HTR-8/SVneo (cell line): ENCODE data around the gene TTLL10.
"Not testable (repeated sequence)": the region's sequence is repeated elsewhere in the genome, so short reads cannot be mapped to it uniquely, and the experiment has no call there.

Experiments used
- DNase-seq: peaks from one replicate; pipeline ENCODE4 v3.0.0; 2011; ENCODE audit warnings: low spot score, mixed read lengths; ENCODE audit not compliant: insufficient read length
- FAIRE-seq: peaks from 2 replicates; lab custom pipeline; 2011; peaks lifted over from hg19 to GRCh38; lab: Jason Lieb, UNC

The TTLL10 gene

DNA sequence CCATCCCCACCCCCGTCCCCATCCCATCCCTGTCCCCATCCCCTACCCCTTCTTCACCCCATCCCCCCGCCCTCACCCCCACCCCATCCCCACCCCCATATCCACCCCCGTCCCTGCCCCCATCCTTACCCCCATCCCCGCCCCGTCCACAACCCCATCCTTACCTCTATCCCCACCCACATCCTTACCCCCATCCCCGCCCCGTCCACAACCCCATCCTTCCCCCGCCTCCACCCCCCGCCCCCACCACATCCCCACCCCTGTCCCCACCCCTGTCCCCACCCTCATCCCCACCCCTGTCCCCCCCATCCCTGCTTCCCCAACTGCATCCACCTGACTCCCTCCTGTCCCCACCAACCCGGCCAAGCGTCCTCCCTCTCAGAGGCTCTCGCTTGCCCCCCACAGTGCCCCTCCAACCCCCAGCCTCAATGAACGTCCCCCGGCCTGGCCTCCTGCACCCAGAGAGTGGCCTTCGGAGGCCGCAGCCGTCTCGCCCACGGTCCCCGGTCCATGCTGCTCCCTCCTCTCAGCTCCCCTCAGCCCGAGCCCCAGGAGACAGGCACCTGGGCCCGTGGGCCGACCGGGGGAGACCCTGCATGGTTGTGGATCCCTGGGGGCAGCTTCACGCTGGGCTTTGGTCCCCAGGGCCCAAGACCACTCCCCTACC, 32.3 kb upstream of the TTLL10 start:
- no peak for FAIRE-seq
- no peak for DNase-seq

- FAIRE-seq (no peak), DNase-seq (no peak)
Measured at GRCh38 chr1:1141911-1142250, 31.8 kb upstream of the TTLL10 start.

DNA sequence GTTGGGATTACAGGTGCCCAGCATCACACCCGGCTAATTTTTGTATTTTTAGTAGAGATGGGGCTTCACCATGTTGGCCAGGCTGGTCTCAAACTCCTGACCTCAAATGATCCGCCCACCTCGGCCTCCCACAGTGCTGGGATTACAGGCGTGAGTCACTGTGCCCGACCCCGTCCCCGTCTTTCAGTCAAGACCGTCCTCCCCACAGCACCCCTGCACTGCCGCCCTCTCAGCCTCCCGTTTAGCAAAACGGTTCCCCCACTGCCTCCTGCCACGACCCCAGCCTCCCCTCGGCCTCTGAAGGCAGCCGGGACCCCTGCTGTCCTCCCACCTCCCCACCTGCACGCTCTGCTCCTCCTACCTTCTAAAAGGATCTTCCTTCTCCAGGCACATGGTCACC, 31.3 kb upstream of the TTLL10 start:
- FAIRE-seq, DNase-seq: not testable (repeated sequence)

DNA sequence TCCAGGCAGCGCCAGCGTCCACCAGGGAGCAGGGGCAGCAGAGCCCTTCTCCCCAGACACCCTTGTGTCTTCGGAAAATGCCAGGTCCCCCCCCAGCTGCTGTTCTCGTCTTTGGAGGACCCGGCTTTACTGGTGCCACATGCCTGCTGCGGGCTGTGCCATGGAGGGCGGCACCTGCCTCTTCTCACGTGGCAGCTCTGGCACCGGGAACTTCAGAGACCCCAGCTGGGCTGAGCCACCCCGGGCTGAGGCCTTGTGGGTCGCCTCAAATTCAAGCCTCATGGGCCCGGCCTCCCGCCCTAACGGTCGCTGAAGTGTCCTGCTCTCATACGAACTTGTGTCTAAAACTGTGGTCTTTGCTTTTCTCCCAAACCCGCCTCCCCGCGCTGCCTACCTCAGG, 30.8 kb upstream of the TTLL10 start:
- no peak for FAIRE-seq
- no peak for DNase-seq

- FAIRE-seq (no peak), DNase-seq (no peak)
Measured at GRCh38 chr1:1143636-1144035, 30.0 kb upstream of the TTLL10 start.

GRCh38 chr1:1144122-1144842, 29.4 kb upstream of the TTLL10 start:
- DNase-seq (no peak), FAIRE-seq (no peak)

- FAIRE-seq (no peak), DNase-seq (no peak)
Measured at GRCh38 chr1:1144843-1145546, 28.7 kb upstream of the TTLL10 start.

DNA sequence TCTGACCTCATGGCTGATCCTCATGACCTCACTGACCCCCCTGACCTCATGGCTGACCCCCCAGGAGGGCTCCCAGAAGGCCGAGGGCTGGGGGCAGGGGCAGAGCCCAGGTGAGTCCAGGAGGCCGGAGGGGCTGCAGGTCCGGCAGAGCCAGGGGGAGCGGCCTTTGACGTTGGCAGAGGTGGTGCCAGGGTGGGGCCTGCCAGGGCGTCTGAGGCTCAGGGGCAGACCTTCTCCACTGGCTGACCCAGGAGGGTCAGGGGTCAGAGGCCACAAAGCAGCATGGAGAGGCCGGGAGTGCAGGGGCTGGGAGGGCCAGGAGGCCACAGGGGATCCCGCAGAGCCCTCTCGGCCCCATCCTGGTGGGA, 28.1 kb upstream of the TTLL10 start:
- FAIRE-seq (no peak), DNase-seq (no peak)

GRCh38 chr1:1146026-1146425, 27.7 kb upstream of the TTLL10 start:
- FAIRE-seq = no peak
- no peak for DNase-seq

- DNase-seq = no peak
- FAIRE-seq = no peak
Measured at GRCh38 chr1:1146596-1146995, 27.1 kb upstream of the TTLL10 start.

DNA sequence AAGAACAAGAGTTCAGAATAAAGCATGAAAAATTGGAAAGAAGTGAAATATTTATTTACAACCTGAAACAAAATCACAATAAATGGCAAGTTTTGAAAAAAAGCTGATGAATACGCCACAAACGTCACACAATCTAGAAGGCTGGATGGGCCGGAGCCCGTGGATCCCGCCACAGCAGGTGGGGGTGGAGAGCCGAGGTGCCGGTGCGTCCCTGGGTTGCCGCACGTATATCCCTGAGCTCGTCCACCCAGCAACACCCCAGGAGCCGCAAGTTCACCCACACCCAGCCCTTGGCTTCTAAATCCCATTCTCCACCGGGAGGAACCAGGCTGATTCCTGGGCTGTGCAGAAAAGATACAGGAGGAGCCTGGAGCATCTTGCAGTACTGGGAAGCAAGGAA, 25.6 kb upstream of the TTLL10 start:
- no peak for DNase-seq
- FAIRE-seq = no peak

DNA sequence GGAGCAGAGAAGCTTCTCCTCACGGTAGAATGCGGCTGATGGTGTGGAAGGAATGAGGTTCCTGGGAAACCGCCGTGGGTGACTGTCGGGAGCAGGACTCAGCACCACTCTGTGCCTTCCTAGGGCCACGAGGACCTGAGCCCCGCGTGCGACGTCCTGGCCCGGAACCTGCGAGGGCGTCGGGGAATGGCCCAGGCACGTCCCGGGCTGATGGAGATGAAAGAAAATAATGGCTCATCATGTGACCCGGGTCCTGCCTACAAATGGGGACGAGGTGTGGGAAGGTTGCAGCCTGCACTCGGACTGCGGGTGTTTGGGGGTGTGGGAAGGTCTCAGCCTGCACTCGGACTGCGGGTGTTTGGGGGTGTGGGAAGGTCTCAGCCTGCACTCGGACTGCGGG, 25.1 kb upstream of the TTLL10 start:
- DNase-seq (no peak), FAIRE-seq (no peak)

GRCh38 chr1:1149416-1149815, 24.3 kb upstream of the TTLL10 start:
- FAIRE-seq = no peak

GRCh38 chr1:1150100-1150499, 23.6 kb upstream of the TTLL10 start:
- no peak for DNase-seq
- FAIRE-seq = no peak

More at GRCh38 chr1:1149416-1149815, 24.3 kb upstream of the TTLL10 start:
- no peak for DNase-seq

GRCh38 chr1:1151306-1151705, 22.4 kb upstream of the TTLL10 start:
- FAIRE-seq = no peak

GRCh38 chr1:1152431-1152830, 21.2 kb upstream of the TTLL10 start:
- FAIRE-seq = not testable (repeated sequence)

More at GRCh38 chr1:1151306-1151705, 22.4 kb upstream of the TTLL10 start:
- no peak for DNase-seq

DNA sequence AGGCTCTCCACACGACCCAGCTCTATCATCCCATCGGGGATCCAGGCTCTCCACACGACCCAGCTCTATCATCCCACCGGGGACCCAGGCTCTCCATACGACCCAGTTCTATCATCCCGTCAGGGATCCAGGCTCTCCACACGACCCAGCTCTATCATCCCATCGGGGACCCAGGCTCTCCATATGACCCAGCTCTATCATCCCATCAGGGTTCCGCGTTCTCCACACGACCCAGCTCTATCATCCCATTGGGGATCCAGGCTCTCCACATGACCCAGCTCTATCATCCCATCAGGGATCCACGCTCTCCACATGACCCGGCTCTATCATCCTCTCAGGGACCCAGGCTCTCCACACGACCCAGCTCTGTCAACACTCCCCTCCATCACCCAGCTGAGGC, 20.5 kb upstream of the TTLL10 start:
- DNase-seq, FAIRE-seq: not testable (repeated sequence)

More at GRCh38 chr1:1152431-1152830, 21.2 kb upstream of the TTLL10 start:
- not testable (repeated sequence) for DNase-seq

GRCh38 chr1:1153874-1154273, 19.8 kb upstream of the TTLL10 start:
- FAIRE-seq = no peak
- DNase-seq = no peak

DNA sequence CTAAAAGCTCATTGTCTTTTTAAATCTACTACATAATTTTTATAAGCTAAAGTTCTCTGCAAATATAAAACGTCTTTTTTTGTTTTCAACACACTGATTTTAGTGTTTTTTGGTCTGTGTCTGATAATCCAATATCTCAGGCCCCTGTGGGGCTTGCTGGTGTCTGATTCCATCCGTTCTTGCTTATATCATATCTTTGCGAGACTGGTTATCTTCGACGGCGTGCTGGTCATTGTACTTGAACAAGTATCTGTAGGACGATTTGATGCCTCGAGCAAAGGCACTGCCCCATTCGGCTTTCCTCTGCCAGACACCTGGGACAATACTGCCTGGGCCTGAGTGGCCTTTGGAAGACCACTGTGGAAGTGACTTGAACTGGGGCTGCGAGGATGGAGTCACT, 18.4 kb upstream of the TTLL10 start:
- FAIRE-seq = no peak
- no peak for DNase-seq

GRCh38 chr1:1156140-1157032, 17.3 kb upstream of the TTLL10 start:
- FAIRE-seq = no peak
- no peak for DNase-seq
